K562 (cell line): ENCODE results near the gene SOCS2. TPM values are rescaled to one million over a fixed set of nuclear protein-coding genes. Genes with fewer than 3 reads are reported as not detected.

Experiments
- BACH1 ChIP-seq: fragments of 200-800 bp; sonication (Bioruptor generic); IDR thresholded peaks from 2 replicates; pipeline ENCODE4 v1.6.1; 2016; ENCODE audit warnings: missing genetic modification characterization, missing compliant biosample characterization
- BRD4 ChIP-seq: fragments of 200-600 bp; sonication (generic); IDR thresholded peaks from 2 replicates; pipeline ENCODE4 v1.6.1; 2017; ENCODE audit warnings: inconsistent platforms
- CSDE1 ChIP-seq, 2 experiments: fragments of 450-650 bp; IDR thresholded peaks; 2 replicates each; pipeline ENCODE4 v1.6.1; 2016; ENCODE audit warnings: mild to moderate bottlenecking in 1 of 2
- DMBX1 ChIP-seq: fragments of 250-450 bp; sonication (Bioruptor Pico); IDR thresholded peaks from 2 replicates; pipeline ENCODE4 v1.8.0; 2022; ENCODE audit warnings: inconsistent platforms, mild to moderate bottlenecking, moderate library complexity, borderline replicate concordance
- GABPB1 ChIP-seq: sonication (generic); formaldehyde crosslinking; IDR thresholded peaks from 2 replicates; pipeline ENCODE4 v1.8.0; 2022; ENCODE audit warnings: mild to moderate bottlenecking, missing genetic modification reagents
- HCFC1 ChIP-seq: IDR thresholded peaks from 2 replicates; pipeline ENCODE4 v1.6.1; 2012; ENCODE audit warnings: low read depth, low read length, improper control_type of control experiment
- HDAC2 ChIP-seq: fragments of 450-650 bp; IDR thresholded peaks from 2 replicates; pipeline ENCODE4 v1.6.1; 2016; ENCODE audit warnings: mild to moderate bottlenecking
- HEY1 ChIP-seq: fragments of 250-450 bp; sonication (Bioruptor Pico); IDR thresholded peaks from 2 replicates; pipeline ENCODE4 v1.5.0; 2020; ENCODE audit warnings: mild to moderate bottlenecking, moderate library complexity, borderline replicate concordance
- ILK ChIP-seq: fragments of 450-650 bp; IDR thresholded peaks from 2 replicates; pipeline ENCODE4 v1.6.1; 2016; ENCODE audit warnings: missing genetic modification characterization, low read depth, mild to moderate bottlenecking, missing compliant biosample characterization, moderate library complexity, borderline replicate concordance
- MCM3 ChIP-seq: fragments of 450-650 bp; IDR thresholded peaks from 2 replicates; pipeline ENCODE4 v1.6.1; 2016
- PHTF2 ChIP-seq: fragments of 250-450 bp; sonication (Bioruptor Pico); IDR thresholded peaks from 2 replicates; pipeline ENCODE4 v1.5.0; 2021; ENCODE audit warnings: mild to moderate bottlenecking
- RNF2 ChIP-seq: sonication (generic); IDR thresholded peaks from 2 replicates; pipeline ENCODE4 v1.6.1; 2016
- SAFB ChIP-seq: fragments of 200-400 bp; formaldehyde crosslinking; IDR thresholded peaks from 2 replicates; pipeline ENCODE4 v1.6.1; 2017; ENCODE audit warnings: low read depth, low read length, borderline replicate concordance
- SAP30 ChIP-seq: fragments of 200-600 bp; sonication (generic); IDR thresholded peaks from 2 replicates; pipeline ENCODE4 v1.6.1; 2012; ENCODE audit warnings: borderline replicate concordance, low read depth, mild to moderate bottlenecking, moderate library complexity, low read length, control low read depth, inconsistent platforms; ENCODE audit not compliant: insufficient read depth, poor library complexity, severe bottlenecking
- SNAPC5 ChIP-seq: fragments of 250-450 bp; sonication (Bioruptor Pico); IDR thresholded peaks from 2 replicates; pipeline ENCODE4 v1.8.0; 2021; ENCODE audit warnings: moderate library complexity, mild to moderate bottlenecking, inconsistent platforms
- SP1 ChIP-seq: sonication (generic); formaldehyde crosslinking; IDR thresholded peaks from 2 replicates; pipeline ENCODE4 v1.8.1; 2022; ENCODE audit warnings: mild to moderate bottlenecking, missing genetic modification reagents
- TAF9B ChIP-seq: fragments of 450-650 bp; IDR thresholded peaks from 2 replicates; pipeline ENCODE4 v1.6.1; 2018; ENCODE audit warnings: mild to moderate bottlenecking; ENCODE audit not compliant: partially characterized antibody
- TAL1 ChIP-seq: fragments of 450-650 bp; IDR thresholded peaks from 2 replicates; pipeline ENCODE4 v1.6.1; 2016; ENCODE audit warnings: mild to moderate bottlenecking
- TCF7L2 ChIP-seq: fragments of 150-350 bp; IDR thresholded peaks from 2 replicates; pipeline ENCODE4 v1.6.1; 2016; ENCODE audit warnings: low read depth, mild to moderate bottlenecking, low read length, moderate library complexity
- ZFP36 ChIP-seq: fragments of 150-350 bp; IDR thresholded peaks from 2 replicates; pipeline ENCODE4 v1.6.1; 2018; ENCODE audit warnings: low read length, low read depth; ENCODE audit not compliant: partially characterized antibody
- ZNF184 ChIP-seq: sonication (generic); formaldehyde crosslinking; IDR thresholded peaks from 2 replicates; pipeline ENCODE4 v1.5.0; 2020; ENCODE audit warnings: missing genetic modification reagents
- ZNF197 ChIP-seq: fragments of 200-800 bp; sonication (Bioruptor generic); IDR thresholded peaks from 2 replicates; pipeline ENCODE4 v1.6.1; 2016; ENCODE audit warnings: low read depth, missing genetic modification characterization, missing compliant biosample characterization
- ZNF354B ChIP-seq: fragments of 250-450 bp; sonication (Bioruptor Pico); IDR thresholded peaks from 2 replicates; pipeline ENCODE4 v1.4.0; 2020
- ZNF584 ChIP-seq: fragments of 200-800 bp; sonication (Bioruptor generic); IDR thresholded peaks from 2 replicates; pipeline ENCODE4 v1.6.1; 2016; ENCODE audit warnings: low read depth, mild to moderate bottlenecking, missing genetic modification characterization, missing compliant biosample characterization
- polyA plus RNA-seq, 8 experiments: library from polyadenylated mRNA; depleted of rRNA in 4 of 8; stranded (reverse) in 5 of 8; unstranded in 3 of 8; fragments of >200 nt; fragmentation: Nextera tagmentation in 2 of 8; fragmentation: Illumina TruSeq in 1 of 8; extraction: Ambion mirVana in 2 of 8; extraction: Trizol in 1 of 8; gene quantifications; 2 replicates each; pipeline versions ENCODE4 v1.2.1 to v1.2.3, GENCODE V29; 2011 to 2014; ENCODE audit warnings: inconsistent platforms in 1 of 8, missing spikeins in 1 of 8
- total RNA-seq, 7 experiments: library from RNA; depleted of rRNA in 6 of 7; stranded (reverse); fragments of >200 nt in 6 of 7; fragmentation: Illumina TruSeq in 2 of 7; extraction: Trizol in 2 of 7; gene quantifications; 2 replicates each; pipeline versions ENCODE4 v1.2.1 to v1.2.3, GENCODE V29; 2011 to 2021; ENCODE audit warnings: low replicate concordance in 1 of 7
- TF ChIP-seq, protein P1 (sequence below): fragments of 250-450 bp; sonication (Bioruptor Pico); IDR thresholded peaks from 2 replicates; pipeline ENCODE4 v1.5.0; 2020; ENCODE audit warnings: mild to moderate bottlenecking, borderline replicate concordance
- TF ChIP-seq, protein P2 (sequence below): fragments of 450-650 bp; formaldehyde crosslinking; IDR thresholded peaks from 2 replicates; pipeline ENCODE4 v1.4.0; 2020; ENCODE audit warnings: mild to moderate bottlenecking, moderate library complexity

The SOCS2 gene
- total and polyA plus RNA-seq, 9 of the 15 experiments (the other 6 are each of a cell fraction or from before 2014, with no cell fraction given) = 37.0 to 162 (median 98.7) TPM

DNA sequence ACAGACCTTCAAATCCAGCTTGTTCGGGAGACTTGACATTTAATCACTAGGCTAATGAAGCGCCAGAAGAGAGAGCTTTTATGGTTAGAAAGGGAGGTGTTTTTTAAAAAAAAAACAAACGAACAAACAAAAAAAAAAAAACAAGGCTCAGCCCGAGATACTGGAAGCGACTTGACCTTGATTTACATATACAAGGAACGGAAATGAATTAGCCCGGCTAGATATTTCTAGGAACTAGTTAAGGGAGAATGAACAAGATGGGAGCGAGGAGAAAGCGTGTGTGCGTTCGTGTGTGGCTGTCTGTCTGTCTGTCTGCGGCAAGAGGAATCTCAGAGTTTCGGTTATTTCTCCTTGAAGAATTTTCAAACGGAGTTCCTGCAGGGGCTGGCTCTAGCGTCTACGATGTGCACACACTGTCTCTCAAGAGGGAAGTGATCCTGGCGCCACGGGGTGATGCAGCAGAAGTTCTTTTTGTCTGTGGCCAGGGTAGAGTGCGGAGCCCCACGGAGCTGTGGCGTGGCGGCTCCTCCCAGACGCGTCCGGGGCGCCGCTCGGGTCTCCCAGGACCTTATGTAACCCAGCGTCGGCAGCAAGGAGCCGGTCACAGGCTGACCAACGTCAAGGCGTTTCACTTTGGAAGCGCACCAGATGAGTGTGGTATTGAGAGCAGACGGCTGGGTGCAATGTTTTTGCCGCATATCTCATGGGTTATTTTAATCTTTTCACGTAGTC lies 18.8 kb downstream of the SOCS2 start (continued):
- TF ChIP-seq SNAPC5 (no peak), SAP30 (no peak), TAF9B (peak; percentile 67), GABPB1 (CRISPR knock-in tag) (no peak; the same call in 1 of the 2 replicates), TAL1 (no peak), ZNF197 (CRISPR knock-in tag) (no peak), HCFC1 (no peak), ZNF354B (CRISPR knock-in tag) (no peak), MCM3 (no peak), DMBX1 (CRISPR knock-in tag) (0 out of 2 replicates have a peak, but pooled peaks have one; percentile 57), SAFB (peak; percentile 74; the same call in 1 of the 2 replicates), ZFP36 (no peak), BACH1 (tag) (no peak), ZNF584 (CRISPR knock-in tag) (no peak), HEY1 (CRISPR knock-in tag) (no peak), PHTF2 (CRISPR knock-in tag) (no peak), CSDE1 (IDR thresholded peaks at IDR 0.05) (no peak), HDAC2 (peak; percentile 83; the same call in 1 of the 2 replicates), BRD4 (peak; percentile 48; the same call in 1 of the 2 replicates), ZNF184 (CRISPR knock-in tag) (no peak), RNF2 (peak; percentile 75; the same call in 1 of the 2 replicates), SP1 (CRISPR knock-in tag) (no peak; the same call in 1 of the 2 replicates), ILK (tag) (no peak), TCF7L2 (no peak)
- TF ChIP-seq, protein P1, sequence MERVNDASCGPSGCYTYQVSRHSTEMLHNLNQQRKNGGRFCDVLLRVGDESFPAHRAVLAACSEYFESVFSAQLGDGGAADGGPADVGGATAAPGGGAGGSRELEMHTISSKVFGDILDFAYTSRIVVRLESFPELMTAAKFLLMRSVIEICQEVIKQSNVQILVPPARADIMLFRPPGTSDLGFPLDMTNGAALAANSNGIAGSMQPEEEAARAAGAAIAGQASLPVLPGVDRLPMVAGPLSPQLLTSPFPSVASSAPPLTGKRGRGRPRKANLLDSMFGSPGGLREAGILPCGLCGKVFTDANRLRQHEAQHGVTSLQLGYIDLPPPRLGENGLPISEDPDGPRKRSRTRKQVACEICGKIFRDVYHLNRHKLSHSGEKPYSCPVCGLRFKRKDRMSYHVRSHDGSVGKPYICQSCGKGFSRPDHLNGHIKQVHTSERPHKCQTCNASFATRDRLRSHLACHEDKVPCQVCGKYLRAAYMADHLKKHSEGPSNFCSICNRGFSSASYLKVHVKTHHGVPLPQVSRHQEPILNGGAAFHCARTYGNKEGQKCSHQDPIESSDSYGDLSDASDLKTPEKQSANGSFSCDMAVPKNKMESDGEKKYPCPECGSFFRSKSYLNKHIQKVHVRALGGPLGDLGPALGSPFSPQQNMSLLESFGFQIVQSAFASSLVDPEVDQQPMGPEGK = no peak
- TF ChIP-seq, protein P2, sequence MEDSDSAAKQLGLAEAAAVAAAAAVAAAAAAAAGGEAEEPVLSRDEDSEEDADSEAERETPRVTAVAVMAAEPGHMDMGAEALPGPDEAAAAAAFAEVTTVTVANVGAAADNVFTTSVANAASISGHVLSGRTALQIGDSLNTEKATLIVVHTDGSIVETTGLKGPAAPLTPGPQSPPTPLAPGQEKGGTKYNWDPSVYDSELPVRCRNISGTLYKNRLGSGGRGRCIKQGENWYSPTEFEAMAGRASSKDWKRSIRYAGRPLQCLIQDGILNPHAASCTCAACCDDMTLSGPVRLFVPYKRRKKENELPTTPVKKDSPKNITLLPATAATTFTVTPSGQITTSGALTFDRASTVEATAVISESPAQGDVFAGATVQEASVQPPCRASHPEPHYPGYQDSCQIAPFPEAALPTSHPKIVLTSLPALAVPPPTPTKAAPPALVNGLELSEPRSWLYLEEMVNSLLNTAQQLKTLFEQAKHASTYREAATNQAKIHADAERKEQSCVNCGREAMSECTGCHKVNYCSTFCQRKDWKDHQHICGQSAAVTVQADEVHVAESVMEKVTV (CRISPR knock-in tag) = 0 out of 2 replicates have a peak, but pooled peaks have one; percentile 23
